SK-N-SH treated with all-trans-retinoic acid at 6 μM for 48 hours (cell line): ENCODE measurements around the gene LCE1F.

Experiments used
- ARNTL ChIP-seq: fragments of 450-650 bp; formaldehyde crosslinking; IDR thresholded peaks from 2 replicates; pipeline ENCODE4 v1.5.0; 2020; ENCODE audit warnings: low read depth, mild to moderate bottlenecking, moderate library complexity, borderline replicate concordance
- CREB5 ChIP-seq: fragments of 250-450 bp; sonication (Bioruptor Pico); IDR thresholded peaks from 2 replicates; pipeline ENCODE4 v1.5.1; 2020; ENCODE audit warnings: low read depth, mild to moderate bottlenecking, moderate library complexity
- ESRRG ChIP-seq: fragments of 250-450 bp; sonication (Bioruptor Pico); IDR thresholded peaks from 2 replicates; pipeline ENCODE4 v1.6.1; 2021; ENCODE audit warnings: mild to moderate bottlenecking
- OSR1 ChIP-seq: fragments of 250-450 bp; sonication (Bioruptor Pico); IDR thresholded peaks from 2 replicates; pipeline ENCODE4 v1.8.0; 2022; ENCODE audit warnings: moderate library complexity, mild to moderate bottlenecking, inconsistent platforms
- TCF4 ChIP-seq: fragments of 250-450 bp; sonication (Bioruptor Pico); IDR thresholded peaks from 2 replicates; pipeline ENCODE4 v1.8.0; 2021; ENCODE audit warnings: mild to moderate bottlenecking, moderate library complexity, borderline replicate concordance
- TSHZ2 ChIP-seq: fragments of 250-450 bp; sonication (Bioruptor Pico); IDR thresholded peaks from 2 replicates; pipeline ENCODE4 v1.5.0; 2020; ENCODE audit warnings: mild to moderate bottlenecking, moderate library complexity
- ZC3H10 ChIP-seq: fragments of 250-450 bp; sonication (Bioruptor Pico); IDR thresholded peaks from 2 replicates; pipeline ENCODE4 v1.5.1; 2021; ENCODE audit warnings: mild to moderate bottlenecking, moderate library complexity
- ZFP3 ChIP-seq: fragments of 250-450 bp; sonication (Bioruptor Pico); IDR thresholded peaks from 2 replicates; pipeline ENCODE4 v1.5.0; 2020; ENCODE audit warnings: mild to moderate bottlenecking, moderate library complexity
- ZFP30 ChIP-seq: fragments of 450-650 bp; formaldehyde crosslinking; IDR thresholded peaks from 2 replicates; pipeline ENCODE4 v1.5.0; 2022; ENCODE audit warnings: mild to moderate bottlenecking, moderate library complexity
- ZNF8 ChIP-seq: fragments of 450-650 bp; formaldehyde crosslinking; IDR thresholded peaks from 2 replicates; pipeline ENCODE4 v1.5.0; 2020; ENCODE audit warnings: mild to moderate bottlenecking, moderate library complexity

GRCh38 chr1:152811671-152812070 lies 36.7 kb downstream of the LCE1F start, which contains the start of gene LCE1B:
- TF ChIP-seq ZNF8 (CRISPR knock-in tag), result no peak
- TF ChIP-seq TSHZ2 (CRISPR knock-in tag), result no peak
- no peak for TF ChIP-seq ZFP3
- TF ChIP-seq CREB5 (CRISPR knock-in tag), result no peak
- TF ChIP-seq ZC3H10, result no peak
- no peak for TF ChIP-seq OSR1 (CRISPR knock-in tag)
- no peak for TF ChIP-seq ESRRG (CRISPR knock-in tag)
- no peak for TF ChIP-seq TCF4 (CRISPR knock-in tag)
- TF ChIP-seq ZFP30, result no peak
- no peak for TF ChIP-seq ARNTL (CRISPR knock-in tag)
